Body of pancreas (tissue), 4 donors: ENCODE results near the gene TREML1.

ENCODE experiments used
- POLR2A ChIP-seq, 3 donors: fragments of 450-650 bp; IDR thresholded peaks; one replicate each; pipeline ENCODE4 v1.6.1; 2016; ENCODE audit warnings: antibody characterized with exemption in 3 of 3, mild to moderate bottlenecking in 2 of 3
- TF ChIP-seq, protein P1 (sequence below), 7 experiments: fragments of 450-650 bp in 4 of 7; fragments of 200-600 bp in 3 of 7; sonication (generic) in 3 of 7; IDR thresholded peaks; one replicate each; pipeline ENCODE4 v1.5.1; 2016 to 2019; ENCODE audit warnings: antibody characterized with exemption in 7 of 7

DNA sequence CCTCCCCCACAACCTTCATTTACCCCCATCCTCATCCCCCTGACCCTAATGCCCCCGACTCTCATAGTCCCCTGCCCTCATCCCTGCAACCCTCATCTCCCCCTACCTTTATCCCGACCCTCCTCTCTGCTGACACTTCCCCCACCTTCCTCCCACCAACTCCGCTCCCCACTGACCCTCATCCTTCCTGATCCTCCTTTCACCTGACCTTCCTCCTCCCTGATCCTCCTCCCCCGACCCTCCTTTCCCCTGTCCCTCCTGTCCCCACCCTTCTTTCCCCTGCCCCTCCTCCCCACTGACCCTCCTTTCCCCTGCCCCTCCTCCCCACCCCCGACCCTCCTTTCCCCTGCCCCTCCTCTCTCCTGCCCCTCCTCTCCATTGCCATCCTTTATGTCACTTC is 39.7 kb upstream of the TREML1 start:
- TF ChIP-seq, protein P1, sequence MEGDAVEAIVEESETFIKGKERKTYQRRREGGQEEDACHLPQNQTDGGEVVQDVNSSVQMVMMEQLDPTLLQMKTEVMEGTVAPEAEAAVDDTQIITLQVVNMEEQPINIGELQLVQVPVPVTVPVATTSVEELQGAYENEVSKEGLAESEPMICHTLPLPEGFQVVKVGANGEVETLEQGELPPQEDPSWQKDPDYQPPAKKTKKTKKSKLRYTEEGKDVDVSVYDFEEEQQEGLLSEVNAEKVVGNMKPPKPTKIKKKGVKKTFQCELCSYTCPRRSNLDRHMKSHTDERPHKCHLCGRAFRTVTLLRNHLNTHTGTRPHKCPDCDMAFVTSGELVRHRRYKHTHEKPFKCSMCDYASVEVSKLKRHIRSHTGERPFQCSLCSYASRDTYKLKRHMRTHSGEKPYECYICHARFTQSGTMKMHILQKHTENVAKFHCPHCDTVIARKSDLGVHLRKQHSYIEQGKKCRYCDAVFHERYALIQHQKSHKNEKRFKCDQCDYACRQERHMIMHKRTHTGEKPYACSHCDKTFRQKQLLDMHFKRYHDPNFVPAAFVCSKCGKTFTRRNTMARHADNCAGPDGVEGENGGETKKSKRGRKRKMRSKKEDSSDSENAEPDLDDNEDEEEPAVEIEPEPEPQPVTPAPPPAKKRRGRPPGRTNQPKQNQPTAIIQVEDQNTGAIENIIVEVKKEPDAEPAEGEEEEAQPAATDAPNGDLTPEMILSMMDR (IDR thresholded peaks at IDR 0.05): no peak
- no peak for TF ChIP-seq POLR2A (IDR thresholded peaks at IDR 0.05)
